ENCODE results near the gene COL23A1. TPM values are rescaled to one million over a fixed set of nuclear protein-coding genes. Genes with fewer than 3 reads are reported as not detected.

The COL23A1 gene
- total and polyA plus RNA-seq, 2 of the 13 experiments (the other 11 are each of a cell fraction or from before 2014, with no cell fraction given): not detected

GRCh38 chr5:178385496-178385890 is 204.7 kb downstream of the COL23A1 start:
- no peak overlapping the region for H3K9ac ChIP-seq (ENCODE audit: insufficient read depth, low read depth, low read length)
- ChIA-PET POLR2A (no interaction called here), CTCF (ENCODE audit: low intra/inter-chr PET ratio, low total read pairs) (no interaction called here)
- no TSS peak for BruUV-seq (replicated peaks)
- WGBS (ENCODE audit: low lambda C conversion rate): 20% methylated on average over 8 of the region's 13 CpGs
- no peak overlapping the region for H2AFZ ChIP-seq (ENCODE audit: low read length)
- peaks cover 11% of the 10 kb centered on the region for H3K4me1 ChIP-seq (ENCODE audit: insufficient read depth, low read length)
- intact Hi-C loops (cut with micrococcal nuclease; ENCODE audit: unreplicated experiment): no loop called here
- no peaks in the 10 kb centered on the region for H4K20me1 ChIP-seq (ENCODE audit: insufficient read depth, low read length)
- no peaks in the 10 kb centered on the region for H3K36me3 ChIP-seq (replicated peaks in 1 of 2; ENCODE audit: control insufficient read depth in 1 of 2, insufficient read depth in 2 of 2, low read length in 2 of 2)
- no peak overlapping the region for H3K4me3 ChIP-seq (replicated peaks in 1 of 3; ENCODE audit: insufficient read depth in 1 of 3, low read depth in 2 of 3, low read length in 3 of 3)
- no peaks in the 10 kb centered on the region for H3K9me3 ChIP-seq (ENCODE audit: low read length)
- no peak overlapping the region for H3K4me2 ChIP-seq (ENCODE audit: low read depth, low read length)
- in situ Hi-C loops (cut with HindIII; ENCODE audit: extremely low pct_ligation_motif_present, low pct_unique_long_range_greater_than_20kb): no loop called here
- DNase-seq (ENCODE audit: low spot score) (no peak), ATAC-seq (no peak), FAIRE-seq (no peak)
- no peak overlapping the region for H3K27ac ChIP-seq (ENCODE audit: extremely low read length, insufficient read depth, low read length)
- TF ChIP-seq NFE2 (CRISPR knock-in tag; IDR thresholded peaks at IDR 0.05): no peak
- no peak for TF ChIP-seq ZNF724P (CRISPR knock-in tag; IDR thresholded peaks at IDR 0.05; ENCODE audit: borderline replicate concordance)
- no peak for TF ChIP-seq FOXC1 (CRISPR knock-in tag; IDR thresholded peaks at IDR 0.05; ENCODE audit: borderline replicate concordance)
- H3K79me2 ChIP-seq (ENCODE audit: insufficient read depth, low read length): no peaks in the 10 kb centered on the region
- H3K27me3 ChIP-seq (ENCODE audit: control insufficient read depth in 1 of 2, insufficient read depth in 2 of 2, low read length in 2 of 2): peaks cover 3 to 41% of the 10 kb centered on the region in 2 experiments; a peak in 4 of 5 replicates

- intact Hi-C loops (cut with micrococcal nuclease; ENCODE audit: unreplicated experiment) (no loop called here), in situ Hi-C loops (cut with HindIII; ENCODE audit: extremely low pct_ligation_motif_present, low pct_unique_long_range_greater_than_20kb) (no loop called here)
- no peaks in the 10 kb centered on the region for H3K9me3 ChIP-seq (ENCODE audit: low read length)
- H4K20me1 ChIP-seq (ENCODE audit: insufficient read depth, low read length): no peaks in the 10 kb centered on the region
- H3K9ac ChIP-seq (ENCODE audit: insufficient read depth, low read depth, low read length): no peak overlapping the region
- no TSS peak for BruUV-seq (replicated peaks)
- H2AFZ ChIP-seq (ENCODE audit: low read length): no peak overlapping the region
- H3K4me2 ChIP-seq (ENCODE audit: low read depth, low read length): no peak overlapping the region
- ChIA-PET CTCF (ENCODE audit: low intra/inter-chr PET ratio, low total read pairs) (no interaction called here), POLR2A (no interaction called here)
- ATAC-seq (peak; percentile 33; the same call in 2 of the 3 replicates), DNase-seq (ENCODE audit: low spot score) (no peak), FAIRE-seq (no peak)
- H3K27ac ChIP-seq (ENCODE audit: extremely low read length, insufficient read depth, low read length): no peak overlapping the region
- no peaks in the 10 kb centered on the region for H3K79me2 ChIP-seq (ENCODE audit: insufficient read depth, low read length)
- H3K27me3 ChIP-seq (ENCODE audit: control insufficient read depth in 1 of 2, insufficient read depth in 2 of 2, low read length in 2 of 2): peaks cover 3 to 41% of the 10 kb centered on the region in 2 experiments; a peak in 4 of 5 replicates
- peaks cover 11% of the 10 kb centered on the region for H3K4me1 ChIP-seq (ENCODE audit: insufficient read depth, low read length)
- 62% methylated on average over 8 of the region's 15 CpGs for WGBS (ENCODE audit: low lambda C conversion rate)
- no peaks in the 10 kb centered on the region for H3K36me3 ChIP-seq (replicated peaks in 1 of 2; ENCODE audit: control insufficient read depth in 1 of 2, insufficient read depth in 2 of 2, low read length in 2 of 2)
- no peak overlapping the region for H3K4me3 ChIP-seq (replicated peaks in 1 of 3; ENCODE audit: insufficient read depth in 1 of 3, low read depth in 2 of 3, low read length in 3 of 3)
- TF ChIP-seq, protein P1, sequence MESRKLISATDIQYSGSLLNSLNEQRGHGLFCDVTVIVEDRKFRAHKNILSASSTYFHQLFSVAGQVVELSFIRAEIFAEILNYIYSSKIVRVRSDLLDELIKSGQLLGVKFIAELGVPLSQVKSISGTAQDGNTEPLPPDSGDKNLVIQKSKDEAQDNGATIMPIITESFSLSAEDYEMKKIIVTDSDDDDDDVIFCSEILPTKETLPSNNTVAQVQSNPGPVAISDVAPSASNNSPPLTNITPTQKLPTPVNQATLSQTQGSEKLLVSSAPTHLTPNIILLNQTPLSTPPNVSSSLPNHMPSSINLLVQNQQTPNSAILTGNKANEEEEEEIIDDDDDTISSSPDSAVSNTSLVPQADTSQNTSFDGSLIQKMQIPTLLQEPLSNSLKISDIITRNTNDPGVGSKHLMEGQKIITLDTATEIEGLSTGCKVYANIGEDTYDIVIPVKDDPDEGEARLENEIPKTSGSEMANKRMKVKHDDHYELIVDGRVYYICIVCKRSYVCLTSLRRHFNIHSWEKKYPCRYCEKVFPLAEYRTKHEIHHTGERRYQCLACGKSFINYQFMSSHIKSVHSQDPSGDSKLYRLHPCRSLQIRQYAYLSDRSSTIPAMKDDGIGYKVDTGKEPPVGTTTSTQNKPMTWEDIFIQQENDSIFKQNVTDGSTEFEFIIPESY (CRISPR knock-in tag; IDR thresholded peaks at IDR 0.05): no peak
- TF ChIP-seq, protein P2, sequence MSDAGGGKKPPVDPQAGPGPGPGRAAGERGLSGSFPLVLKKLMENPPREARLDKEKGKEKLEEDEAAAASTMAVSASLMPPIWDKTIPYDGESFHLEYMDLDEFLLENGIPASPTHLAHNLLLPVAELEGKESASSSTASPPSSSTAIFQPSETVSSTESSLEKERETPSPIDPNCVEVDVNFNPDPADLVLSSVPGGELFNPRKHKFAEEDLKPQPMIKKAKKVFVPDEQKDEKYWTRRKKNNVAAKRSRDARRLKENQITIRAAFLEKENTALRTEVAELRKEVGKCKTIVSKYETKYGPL (CRISPR knock-in tag; IDR thresholded peaks at IDR 0.05): no peak
- TF ChIP-seq ZC3H4 (CRISPR knock-in tag; IDR thresholded peaks at IDR 0.05; ENCODE audit: borderline replicate concordance) (no peak), HNF4A (CRISPR knock-in tag; IDR thresholded peaks at IDR 0.05) (no peak), ARID3A (IDR thresholded peaks at IDR 0.05; ENCODE audit: low read depth, low read length) (no peak), ZNF746 (CRISPR knock-in tag; IDR thresholded peaks at IDR 0.05) (no peak), ZNF138 (CRISPR knock-in tag; IDR thresholded peaks at IDR 0.05; ENCODE audit: low read depth) (no peak)
- TF ChIP-seq, protein P3, sequence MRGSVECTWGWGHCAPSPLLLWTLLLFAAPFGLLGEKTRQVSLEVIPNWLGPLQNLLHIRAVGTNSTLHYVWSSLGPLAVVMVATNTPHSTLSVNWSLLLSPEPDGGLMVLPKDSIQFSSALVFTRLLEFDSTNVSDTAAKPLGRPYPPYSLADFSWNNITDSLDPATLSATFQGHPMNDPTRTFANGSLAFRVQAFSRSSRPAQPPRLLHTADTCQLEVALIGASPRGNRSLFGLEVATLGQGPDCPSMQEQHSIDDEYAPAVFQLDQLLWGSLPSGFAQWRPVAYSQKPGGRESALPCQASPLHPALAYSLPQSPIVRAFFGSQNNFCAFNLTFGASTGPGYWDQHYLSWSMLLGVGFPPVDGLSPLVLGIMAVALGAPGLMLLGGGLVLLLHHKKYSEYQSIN (CRISPR knock-in tag; IDR thresholded peaks at IDR 0.05; ENCODE audit: borderline replicate concordance): no peak
Observed at GRCh38 chr5:178384816-178385495, 205.2 kb downstream of the COL23A1 start.
